ENCODE results near the gene LMOD1. TPM values are rescaled to one million over a fixed set of nuclear protein-coding genes. Genes with fewer than 3 reads are reported as not detected.
A peak's percentile ranks its signal among the peaks of the same experiment; 100 is the strongest.

LMOD1 gene
- polyA plus RNA-seq, 3 donors, result not detected

DNA sequence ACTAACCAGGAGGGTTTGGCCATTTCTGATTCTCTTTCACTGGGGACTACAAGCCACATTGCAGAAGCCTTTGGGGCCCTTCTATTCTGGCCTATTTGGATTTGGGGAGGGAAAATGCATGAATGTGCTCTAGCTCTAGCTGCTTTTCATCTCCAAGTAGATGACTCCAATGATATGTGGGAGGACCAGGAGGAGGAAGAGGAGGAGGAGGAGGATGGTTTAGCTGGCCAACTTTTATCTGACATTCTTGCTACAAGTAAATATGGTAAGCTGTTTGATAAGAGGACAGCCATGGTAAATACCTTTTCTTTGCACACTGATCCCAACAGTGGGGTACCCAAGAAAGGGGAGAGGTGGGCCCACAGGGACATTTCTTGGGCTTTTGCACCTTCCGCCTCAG is 71.7 kb downstream of the LMOD1 start:
- H3K36me3 ChIP-seq (replicated peaks in 1 of 2; ENCODE audit: control insufficient read depth in 1 of 2, insufficient read depth in 2 of 2, low read length in 2 of 2), result peaks cover 49 to 75% of the 10 kb centered on the region in 2 donors
- WGBS (ENCODE audit: insufficient coverage), result 86% methylated on average over 1 of the region's 1 CpG
- H3K36me3 Mint-ChIP-seq, result peaks cover 64 to 78% of the 10 kb centered on the region in 2 donors

DNA sequence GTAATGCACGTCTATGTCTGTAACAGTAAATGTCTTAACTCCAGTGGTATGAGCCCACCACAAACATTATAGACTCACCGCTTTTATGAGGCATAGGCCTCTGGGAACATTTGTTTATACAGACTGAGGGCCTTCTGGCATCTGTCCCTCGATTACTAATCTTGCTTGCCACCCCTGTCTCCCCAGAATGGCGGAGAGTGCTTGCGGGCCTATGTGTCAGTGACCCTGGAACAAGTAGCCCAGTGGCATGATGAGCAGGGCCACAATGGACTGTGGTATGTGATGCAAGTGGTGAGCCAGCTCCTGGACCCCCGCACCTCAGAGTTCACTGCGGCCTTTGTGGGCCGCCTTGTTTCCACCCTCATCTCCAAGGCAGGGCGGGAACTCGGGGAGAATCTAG is 76.0 kb downstream of the LMOD1 start:
- H3K9me3 ChIP-seq (replicated peaks in 1 of 2; ENCODE audit: control insufficient read depth in 1 of 2, insufficient read depth in 1 of 2, low read length in 2 of 2), result no peaks in the 10 kb centered on the region
- peaks cover 0 to 2% (median 0%) of the 10 kb centered on the region in 3 donors for H3K27me3 Mint-ChIP-seq (ENCODE audit: low read depth in 3 of 3)
- H3K27ac ChIP-seq (ENCODE audit: low read depth in 1 of 2, low read length in 2 of 2), result no peak overlapping the region
- intact Hi-C loops (cut with micrococcal nuclease), result no loop called here
- TF ChIP-seq, protein P1, sequence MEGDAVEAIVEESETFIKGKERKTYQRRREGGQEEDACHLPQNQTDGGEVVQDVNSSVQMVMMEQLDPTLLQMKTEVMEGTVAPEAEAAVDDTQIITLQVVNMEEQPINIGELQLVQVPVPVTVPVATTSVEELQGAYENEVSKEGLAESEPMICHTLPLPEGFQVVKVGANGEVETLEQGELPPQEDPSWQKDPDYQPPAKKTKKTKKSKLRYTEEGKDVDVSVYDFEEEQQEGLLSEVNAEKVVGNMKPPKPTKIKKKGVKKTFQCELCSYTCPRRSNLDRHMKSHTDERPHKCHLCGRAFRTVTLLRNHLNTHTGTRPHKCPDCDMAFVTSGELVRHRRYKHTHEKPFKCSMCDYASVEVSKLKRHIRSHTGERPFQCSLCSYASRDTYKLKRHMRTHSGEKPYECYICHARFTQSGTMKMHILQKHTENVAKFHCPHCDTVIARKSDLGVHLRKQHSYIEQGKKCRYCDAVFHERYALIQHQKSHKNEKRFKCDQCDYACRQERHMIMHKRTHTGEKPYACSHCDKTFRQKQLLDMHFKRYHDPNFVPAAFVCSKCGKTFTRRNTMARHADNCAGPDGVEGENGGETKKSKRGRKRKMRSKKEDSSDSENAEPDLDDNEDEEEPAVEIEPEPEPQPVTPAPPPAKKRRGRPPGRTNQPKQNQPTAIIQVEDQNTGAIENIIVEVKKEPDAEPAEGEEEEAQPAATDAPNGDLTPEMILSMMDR (IDR thresholded peaks at IDR 0.05), result no peak
- H3K9ac ChIP-seq (ENCODE audit: insufficient read depth, low read length, poor library complexity, severe bottlenecking), result no peak overlapping the region
- H3K4me3 Mint-ChIP-seq, result no peak overlapping the region
- H3K4me1 ChIP-seq (ENCODE audit: control insufficient read depth in 1 of 2, insufficient read depth in 2 of 2, low read length in 2 of 2), result peaks cover 0 to 3% of the 10 kb centered on the region in 2 donors
- peaks cover 7% of the 10 kb centered on the region for H3K4me1 Mint-ChIP-seq
- H3K79me2 ChIP-seq (ENCODE audit: insufficient read depth, low read length), result no peaks in the 10 kb centered on the region
- no peak overlapping the region for H3K4me3 ChIP-seq (replicated peaks in 1 of 3; ENCODE audit: low read depth in 2 of 3, low read length in 3 of 3)
- H3K27me3 ChIP-seq (ENCODE audit: control insufficient read depth in 2 of 2, insufficient read depth in 2 of 2, low read length in 2 of 2), result no peaks in the 10 kb centered on the region
- peaks cover 90 to 98% of the 10 kb centered on the region in 2 donors for H3K36me3 ChIP-seq (replicated peaks in 1 of 2; ENCODE audit: control insufficient read depth in 1 of 2, insufficient read depth in 2 of 2, low read length in 2 of 2)
- no peak overlapping the region for H3K4me2 ChIP-seq (replicated peaks; ENCODE audit: extremely low read depth, low read length, poor library complexity, severe bottlenecking)
- DNase-seq, result no peak
- H4K20me1 ChIP-seq (ENCODE audit: insufficient read depth, low read length), result no peaks in the 10 kb centered on the region
- no peak overlapping the region for H3K27ac Mint-ChIP-seq
- 100% methylated on average over 6 of the region's 10 CpGs for WGBS (ENCODE audit: insufficient coverage)
- H3K36me3 Mint-ChIP-seq, result peaks cover 83 to 95% of the 10 kb centered on the region in 2 donors
- no peaks in the 10 kb centered on the region for H3K9me3 Mint-ChIP-seq
- H2AFZ ChIP-seq (ENCODE audit: insufficient read depth, low read depth, low read length, poor library complexity, severe bottlenecking), result no peak overlapping the region

More for the DNA sequence above, 71.7 kb downstream of the LMOD1 start:
- no peaks in the 10 kb centered on the region for H3K9me3 ChIP-seq (replicated peaks in 1 of 2; ENCODE audit: control insufficient read depth in 1 of 2, insufficient read depth in 1 of 2, low read length in 2 of 2)
- H3K4me2 ChIP-seq (replicated peaks; ENCODE audit: extremely low read depth, low read length, poor library complexity, severe bottlenecking), result no peak overlapping the region
- DNase-seq, result no peak
- Mint-ChIP-seq H3K4me1 (no peaks in the 10 kb centered on the region), H3K9me3 (peaks cover 0 to 2% (median 0%) of the 10 kb centered on the region in 7 donors), H3K27ac (no peak overlapping the region), H3K4me3 (no peak overlapping the region), H3K27me3 (ENCODE audit: low read depth in 3 of 3) (peaks cover 0 to 3% (median 0%) of the 10 kb centered on the region in 3 donors)
- no peaks in the 10 kb centered on the region for H3K4me1 ChIP-seq (ENCODE audit: control insufficient read depth in 1 of 2, insufficient read depth in 2 of 2, low read length in 2 of 2)
- H3K27me3 ChIP-seq (ENCODE audit: control insufficient read depth in 2 of 2, insufficient read depth in 2 of 2, low read length in 2 of 2), result no peaks in the 10 kb centered on the region
- no peaks in the 10 kb centered on the region for H4K20me1 ChIP-seq (ENCODE audit: insufficient read depth, low read length)
- no peak overlapping the region for H3K4me3 ChIP-seq (replicated peaks in 1 of 3; ENCODE audit: low read depth in 2 of 3, low read length in 3 of 3)
- intact Hi-C loops (cut with micrococcal nuclease), result loop anchor here (5.0 kb wide), 1 partner anchor 98 kb away; no protein-coding TSS in a partner anchor
- peak overlapping the region in 1 of 2 donors; percentile 35 for H3K27ac ChIP-seq (ENCODE audit: low read depth in 1 of 2, low read length in 2 of 2)
- H3K9ac ChIP-seq (ENCODE audit: insufficient read depth, low read length, poor library complexity, severe bottlenecking), result no peak overlapping the region
- no peaks in the 10 kb centered on the region for H3K79me2 ChIP-seq (ENCODE audit: insufficient read depth, low read length)
- H2AFZ ChIP-seq (ENCODE audit: insufficient read depth, low read depth, low read length, poor library complexity, severe bottlenecking), result no peak overlapping the region
- TF ChIP-seq, protein P1 (IDR thresholded peaks at IDR 0.05), result no peak

All from CD14-positive monocyte (primary cell).